Measurements from ENCODE around the gene TSHZ2. TPM values are rescaled to one million over a fixed set of nuclear protein-coding genes. Genes with fewer than 3 reads are reported as not detected.

TSHZ2 gene
- total RNA-seq, 1 experiment from 2014 or later = 0.07 TPM

DNA sequence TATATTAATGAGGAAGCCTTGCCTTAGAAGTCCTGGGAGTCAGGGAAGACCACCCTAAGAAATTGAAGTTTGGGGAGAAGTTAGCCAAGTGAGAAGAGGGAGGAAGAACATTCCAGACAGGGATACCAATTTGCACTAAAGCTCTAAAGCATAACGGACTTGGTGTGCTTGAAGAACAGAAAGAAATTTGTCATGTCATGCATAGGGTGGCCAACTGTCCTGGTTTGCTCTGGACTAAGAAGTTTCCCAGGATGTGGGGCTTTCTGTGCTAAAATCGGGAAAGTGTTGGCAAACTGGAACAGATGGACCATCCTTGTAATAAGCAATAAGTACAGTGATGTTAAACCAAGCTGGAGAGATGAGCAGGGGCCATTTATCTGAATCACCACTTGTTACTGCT is 403.9 kb downstream of the TSHZ2 start:
- POLR2A ChIA-PET = no interaction called here

More for the DNA sequence above, 403.9 kb downstream of the TSHZ2 start:
- H3K4me3 ChIP-seq (replicated peaks in 1 of 2; ENCODE audit: low read depth in 1 of 2, low read length in 2 of 2) = no peak overlapping the region
- BruUV-seq (replicated peaks) = no TSS peak
- H3K4me2 ChIP-seq (ENCODE audit: low read length) = no peak overlapping the region
- ChIA-PET RAD21 (ENCODE audit: low non-redundant PET in 1 of 2, low total read pairs in 2 of 2, uncharacterized antibody in 2 of 2, unreplicated experiment in 2 of 2) (no interaction called here), CTCF (no interaction called here)
- H3K9me3 ChIP-seq (ENCODE audit: control insufficient read depth in 1 of 2, insufficient read depth in 1 of 2, low read depth in 1 of 2, low read length in 2 of 2) = no peaks in the 10 kb centered on the region
- DNase-seq (ENCODE audit: low read depth, low spot score) (no peak), ATAC-seq (no peak)
- H3K9ac ChIP-seq (ENCODE audit: low read length) = no peak overlapping the region
- no peaks in the 10 kb centered on the region for H3K79me2 ChIP-seq (ENCODE audit: insufficient read depth, low read length)
- H3K36me3 ChIP-seq (ENCODE audit: control insufficient read depth in 1 of 2, insufficient read depth in 2 of 2, low read length in 2 of 2) = no peaks in the 10 kb centered on the region
- H2AFZ ChIP-seq (ENCODE audit: low read depth, low read length, poor library complexity, severe bottlenecking) = no peak overlapping the region
- no peak overlapping the region for H3K27ac ChIP-seq (ENCODE audit: low read depth, low read length)
- no peaks in the 10 kb centered on the region for H4K20me1 ChIP-seq (ENCODE audit: insufficient read depth)
- H3K4me1 ChIP-seq (ENCODE audit: control insufficient read depth in 1 of 2, insufficient read depth in 2 of 2, low read length in 2 of 2) = no peaks in the 10 kb centered on the region
- no peaks in the 10 kb centered on the region for H3K27me3 ChIP-seq (ENCODE audit: insufficient read depth, low read length)
- intact Hi-C loops (cut with micrococcal nuclease) = no loop called here
- TF ChIP-seq, protein P1, sequence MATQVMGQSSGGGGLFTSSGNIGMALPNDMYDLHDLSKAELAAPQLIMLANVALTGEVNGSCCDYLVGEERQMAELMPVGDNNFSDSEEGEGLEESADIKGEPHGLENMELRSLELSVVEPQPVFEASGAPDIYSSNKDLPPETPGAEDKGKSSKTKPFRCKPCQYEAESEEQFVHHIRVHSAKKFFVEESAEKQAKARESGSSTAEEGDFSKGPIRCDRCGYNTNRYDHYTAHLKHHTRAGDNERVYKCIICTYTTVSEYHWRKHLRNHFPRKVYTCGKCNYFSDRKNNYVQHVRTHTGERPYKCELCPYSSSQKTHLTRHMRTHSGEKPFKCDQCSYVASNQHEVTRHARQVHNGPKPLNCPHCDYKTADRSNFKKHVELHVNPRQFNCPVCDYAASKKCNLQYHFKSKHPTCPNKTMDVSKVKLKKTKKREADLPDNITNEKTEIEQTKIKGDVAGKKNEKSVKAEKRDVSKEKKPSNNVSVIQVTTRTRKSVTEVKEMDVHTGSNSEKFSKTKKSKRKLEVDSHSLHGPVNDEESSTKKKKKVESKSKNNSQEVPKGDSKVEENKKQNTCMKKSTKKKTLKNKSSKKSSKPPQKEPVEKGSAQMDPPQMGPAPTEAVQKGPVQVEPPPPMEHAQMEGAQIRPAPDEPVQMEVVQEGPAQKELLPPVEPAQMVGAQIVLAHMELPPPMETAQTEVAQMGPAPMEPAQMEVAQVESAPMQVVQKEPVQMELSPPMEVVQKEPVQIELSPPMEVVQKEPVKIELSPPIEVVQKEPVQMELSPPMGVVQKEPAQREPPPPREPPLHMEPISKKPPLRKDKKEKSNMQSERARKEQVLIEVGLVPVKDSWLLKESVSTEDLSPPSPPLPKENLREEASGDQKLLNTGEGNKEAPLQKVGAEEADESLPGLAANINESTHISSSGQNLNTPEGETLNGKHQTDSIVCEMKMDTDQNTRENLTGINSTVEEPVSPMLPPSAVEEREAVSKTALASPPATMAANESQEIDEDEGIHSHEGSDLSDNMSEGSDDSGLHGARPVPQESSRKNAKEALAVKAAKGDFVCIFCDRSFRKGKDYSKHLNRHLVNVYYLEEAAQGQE (IDR thresholded peaks at IDR 0.05; ENCODE audit: low read depth) = no peak
- TF ChIP-seq, protein P2, sequence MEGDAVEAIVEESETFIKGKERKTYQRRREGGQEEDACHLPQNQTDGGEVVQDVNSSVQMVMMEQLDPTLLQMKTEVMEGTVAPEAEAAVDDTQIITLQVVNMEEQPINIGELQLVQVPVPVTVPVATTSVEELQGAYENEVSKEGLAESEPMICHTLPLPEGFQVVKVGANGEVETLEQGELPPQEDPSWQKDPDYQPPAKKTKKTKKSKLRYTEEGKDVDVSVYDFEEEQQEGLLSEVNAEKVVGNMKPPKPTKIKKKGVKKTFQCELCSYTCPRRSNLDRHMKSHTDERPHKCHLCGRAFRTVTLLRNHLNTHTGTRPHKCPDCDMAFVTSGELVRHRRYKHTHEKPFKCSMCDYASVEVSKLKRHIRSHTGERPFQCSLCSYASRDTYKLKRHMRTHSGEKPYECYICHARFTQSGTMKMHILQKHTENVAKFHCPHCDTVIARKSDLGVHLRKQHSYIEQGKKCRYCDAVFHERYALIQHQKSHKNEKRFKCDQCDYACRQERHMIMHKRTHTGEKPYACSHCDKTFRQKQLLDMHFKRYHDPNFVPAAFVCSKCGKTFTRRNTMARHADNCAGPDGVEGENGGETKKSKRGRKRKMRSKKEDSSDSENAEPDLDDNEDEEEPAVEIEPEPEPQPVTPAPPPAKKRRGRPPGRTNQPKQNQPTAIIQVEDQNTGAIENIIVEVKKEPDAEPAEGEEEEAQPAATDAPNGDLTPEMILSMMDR (IDR thresholded peaks at IDR 0.05 in 2 of 3, conservative IDR thresholded peaks at IDR 0.05 in 1 of 3; ENCODE audit: borderline replicate concordance in 1 of 3, insufficient read depth in 1 of 3, low read depth in 2 of 3, low read length in 2 of 3) = no peak
- TF ChIP-seq FOSL1 (IDR thresholded peaks at IDR 0.05; ENCODE audit: low read depth) (no peak), SP1 (IDR thresholded peaks at IDR 0.05; ENCODE audit: low read depth) (no peak), EGR1 (IDR thresholded peaks at IDR 0.05; ENCODE audit: low read depth) (no peak), POLR2AphosphoS5 (IDR thresholded peaks at IDR 0.05; ENCODE audit: low read depth, low read length) (no peak), JUND (IDR thresholded peaks at IDR 0.05) (no peak), SIN3A (IDR thresholded peaks at IDR 0.05; ENCODE audit: low read depth) (no peak), POLR2A (IDR thresholded peaks at IDR 0.05; ENCODE audit: borderline replicate concordance, extremely low read depth, insufficient read depth, insufficient read length) (no peak), ZFX (IDR thresholded peaks at IDR 0.05) (no peak), CEBPB (IDR thresholded peaks at IDR 0.05; ENCODE audit: low read depth) (no peak)
- no peaks in the 10 kb centered on the region for H3K9me2 ChIP-seq (ENCODE audit: insufficient read depth)

All from HCT116 (cell line).